CD1c-positive myeloid dendritic cell (primary cell): ENCODE measurements around the gene TAS2R60.
A peak's percentile ranks its signal among the peaks of the same experiment; 100 is the strongest.
"Not testable (repeated sequence)": the region's sequence is repeated elsewhere in the genome, so short reads cannot be mapped to it uniquely, and the experiment has no call there.

Experiments
- DNase-seq: peaks from one replicate; pipeline ENCODE4 v3.0.0-alpha.2; 2016; ENCODE audit errors: extremely low spot score

Gene TAS2R60, protein sequence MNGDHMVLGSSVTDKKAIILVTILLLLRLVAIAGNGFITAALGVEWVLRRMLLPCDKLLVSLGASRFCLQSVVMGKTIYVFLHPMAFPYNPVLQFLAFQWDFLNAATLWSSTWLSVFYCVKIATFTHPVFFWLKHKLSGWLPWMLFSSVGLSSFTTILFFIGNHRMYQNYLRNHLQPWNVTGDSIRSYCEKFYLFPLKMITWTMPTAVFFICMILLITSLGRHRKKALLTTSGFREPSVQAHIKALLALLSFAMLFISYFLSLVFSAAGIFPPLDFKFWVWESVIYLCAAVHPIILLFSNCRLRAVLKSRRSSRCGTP

DNA sequence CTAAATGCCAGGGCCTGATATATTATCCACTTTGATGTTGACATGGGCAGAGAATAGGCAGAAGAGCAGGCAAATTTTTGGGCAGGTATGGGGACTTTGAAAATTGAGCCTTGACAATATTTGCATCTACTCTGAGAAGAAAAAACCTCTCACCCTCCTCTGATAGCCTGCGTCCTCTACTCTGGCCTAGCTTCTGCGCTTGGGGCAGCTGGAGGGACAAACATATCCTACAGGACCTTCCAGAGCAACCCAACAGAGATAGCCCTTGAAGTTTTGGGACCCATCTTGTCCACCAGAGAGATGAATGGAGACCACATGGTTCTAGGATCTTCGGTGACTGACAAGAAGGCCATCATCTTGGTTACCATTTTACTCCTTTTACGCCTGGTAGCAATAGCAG is at the start of gene TAS2R60:
TSS of gene TAS2R60 (plus strand) at position 301 of the 400 bp plus-strand sequence. CDS start at position 301, 0 bp downstream.
- DNase-seq, result no peak

- no peak for DNase-seq
These were observed 49.2 kb upstream of the TAS2R60 start for GRCh38 chr7:143394068-143394467.

- no peak for DNase-seq
These were observed 48.5 kb upstream of the TAS2R60 start for GRCh38 chr7:143394777-143395176.

- peak; percentile 52 for DNase-seq
These were observed 47.8 kb upstream of the TAS2R60 start for GRCh38 chr7:143395187-143396149.

GRCh38 chr7:143396182-143396581 is 47.1 kb upstream of the TAS2R60 start:
- no peak for DNase-seq

DNA sequence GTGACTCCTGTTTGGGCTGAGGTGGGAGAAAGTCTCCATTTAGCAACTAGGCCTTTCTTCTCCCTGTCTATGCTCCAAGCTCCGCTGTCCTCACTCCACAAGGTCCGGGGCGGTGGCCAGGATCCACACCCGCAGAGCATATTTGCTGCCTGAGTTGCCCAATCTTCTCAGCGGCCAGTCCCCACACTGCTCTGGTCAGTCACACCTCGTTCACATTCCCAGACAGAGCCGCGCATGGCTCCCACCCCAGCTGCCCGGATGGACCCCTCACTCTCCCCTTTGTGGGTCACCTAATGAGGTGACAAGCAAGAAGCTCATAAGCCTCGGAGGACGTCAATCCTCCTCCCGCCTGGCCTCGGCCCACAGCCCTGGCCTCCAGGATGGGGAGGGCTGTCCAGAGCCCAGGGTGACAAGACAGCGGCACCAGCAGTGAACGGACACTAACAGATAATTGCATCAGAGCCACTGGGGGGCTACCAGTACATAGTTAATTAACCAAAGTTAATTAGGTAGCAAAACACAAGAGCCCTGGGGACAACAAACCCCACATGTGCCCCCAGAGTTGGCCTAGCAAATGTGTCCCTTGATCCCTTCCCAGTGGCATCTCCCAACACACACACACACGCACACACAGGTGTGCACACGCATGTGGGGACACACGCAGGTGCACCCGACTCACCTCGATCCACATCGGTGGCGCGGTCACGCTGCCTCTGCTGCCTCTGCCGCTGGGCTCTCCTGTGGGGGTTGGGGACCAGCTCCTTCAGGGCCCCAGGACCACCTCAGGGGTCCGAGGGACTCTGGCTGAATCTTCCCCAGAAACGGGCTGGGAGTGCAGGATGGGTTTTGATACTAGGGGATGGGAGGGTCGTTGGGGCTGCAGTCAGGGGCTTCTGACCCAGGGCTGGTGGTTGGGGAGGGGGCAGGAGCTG is 46.4 kb upstream of the TAS2R60 start:
- no peak for DNase-seq

GRCh38 chr7:143397710-143398530 is 45.3 kb upstream of the TAS2R60 start:
- DNase-seq, result no peak

DNA sequence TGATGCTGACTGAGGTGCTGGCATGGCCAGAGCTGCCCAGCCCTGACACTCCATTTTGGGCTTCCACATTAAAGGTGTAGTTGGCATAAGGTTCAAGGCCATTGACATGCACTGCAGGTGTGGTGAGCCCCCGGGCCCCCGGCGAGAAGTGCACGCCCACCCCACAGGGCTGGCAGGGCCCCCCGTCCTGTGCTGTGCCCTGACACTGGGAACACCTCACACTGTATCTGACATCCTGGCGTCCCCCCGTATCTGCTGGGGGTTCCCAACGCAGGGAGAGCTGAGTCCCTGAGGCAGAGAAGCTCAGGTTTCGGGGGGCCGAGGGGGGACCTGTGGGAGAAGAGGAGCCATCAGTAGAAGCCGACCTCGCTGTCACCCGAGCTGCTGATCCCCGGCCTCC is 44.6 kb upstream of the TAS2R60 start:
- no peak for DNase-seq

- DNase-seq, result no peak
These were observed 44.1 kb upstream of the TAS2R60 start for GRCh38 chr7:143399151-143399550.

- no peak for DNase-seq
These were observed 43.6 kb upstream of the TAS2R60 start for GRCh38 chr7:143399642-143400041.

DNA sequence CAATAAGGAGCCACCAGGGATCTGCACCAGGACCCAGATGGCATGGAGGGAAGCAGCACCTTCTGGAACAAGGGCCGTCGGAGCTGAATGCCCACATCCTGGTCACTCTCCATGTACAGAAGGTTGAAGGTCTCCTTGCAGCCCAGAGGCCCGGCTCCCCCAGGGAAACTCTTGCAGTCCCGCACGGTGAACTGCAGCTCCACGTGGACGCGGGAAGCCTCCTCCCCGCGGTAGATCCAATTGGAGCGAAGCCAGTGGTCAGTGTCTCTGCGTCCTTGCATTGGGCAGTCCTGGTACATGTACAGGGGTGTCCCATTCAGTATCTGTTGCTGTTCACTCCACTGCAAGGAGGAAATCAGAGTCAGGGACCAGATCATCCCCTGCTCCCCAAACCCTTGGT is 42.0 kb upstream of the TAS2R60 start:
- no peak for DNase-seq

GRCh38 chr7:143402233-143402632 is 41.0 kb upstream of the TAS2R60 start:
- DNase-seq, result not testable (repeated sequence)

DNA sequence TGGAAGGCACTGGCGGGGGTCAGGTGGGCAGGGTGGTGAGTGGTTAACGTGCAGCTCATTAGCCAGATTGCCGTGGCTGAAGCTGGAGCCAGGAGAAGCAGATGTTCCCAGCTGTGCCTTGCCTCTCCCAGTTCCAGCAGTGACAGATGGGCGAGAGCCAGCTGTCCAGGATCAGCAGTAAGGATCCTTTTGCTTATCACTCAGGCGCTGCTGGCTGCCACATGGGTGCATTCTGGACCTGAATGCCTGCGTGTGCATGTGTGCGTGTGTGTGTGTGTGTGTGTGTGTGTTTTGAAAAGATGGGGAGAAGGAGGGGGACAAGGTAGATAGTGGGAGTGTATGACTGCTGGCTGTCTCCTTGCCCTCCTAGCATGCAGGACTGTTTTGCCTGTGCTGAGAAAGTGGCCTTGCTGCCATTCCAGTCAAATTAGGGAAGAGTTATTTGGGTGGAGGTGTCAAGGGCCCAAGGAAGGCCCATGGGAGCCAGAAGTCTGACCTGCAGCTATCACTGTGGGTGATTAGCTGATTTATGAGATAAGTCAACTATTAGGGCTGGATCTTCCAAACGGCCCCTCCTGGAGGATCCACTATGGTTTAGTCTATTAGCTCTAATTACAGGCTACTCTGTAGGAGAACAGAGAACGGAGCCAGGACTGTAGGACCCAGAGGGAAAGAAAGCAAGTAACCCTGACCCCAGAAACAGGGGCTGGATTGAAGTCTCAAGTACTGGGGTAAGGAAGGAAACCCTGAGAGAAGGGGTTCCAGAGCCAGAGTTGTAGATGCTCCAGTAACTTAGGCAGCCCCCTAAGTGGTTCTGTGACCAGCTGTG is 37.9 kb upstream of the TAS2R60 start:
- DNase-seq, result no peak

- DNase-seq, result no peak
These were observed 37.3 kb upstream of the TAS2R60 start for GRCh38 chr7:143406002-143406357.

GRCh38 chr7:143407287-143408251 is 35.7 kb upstream of the TAS2R60 start:
- peak; percentile 28 for DNase-seq

GRCh38 chr7:143408252-143408685 is 35.0 kb upstream of the TAS2R60 start:
- DNase-seq, result no peak

DNA sequence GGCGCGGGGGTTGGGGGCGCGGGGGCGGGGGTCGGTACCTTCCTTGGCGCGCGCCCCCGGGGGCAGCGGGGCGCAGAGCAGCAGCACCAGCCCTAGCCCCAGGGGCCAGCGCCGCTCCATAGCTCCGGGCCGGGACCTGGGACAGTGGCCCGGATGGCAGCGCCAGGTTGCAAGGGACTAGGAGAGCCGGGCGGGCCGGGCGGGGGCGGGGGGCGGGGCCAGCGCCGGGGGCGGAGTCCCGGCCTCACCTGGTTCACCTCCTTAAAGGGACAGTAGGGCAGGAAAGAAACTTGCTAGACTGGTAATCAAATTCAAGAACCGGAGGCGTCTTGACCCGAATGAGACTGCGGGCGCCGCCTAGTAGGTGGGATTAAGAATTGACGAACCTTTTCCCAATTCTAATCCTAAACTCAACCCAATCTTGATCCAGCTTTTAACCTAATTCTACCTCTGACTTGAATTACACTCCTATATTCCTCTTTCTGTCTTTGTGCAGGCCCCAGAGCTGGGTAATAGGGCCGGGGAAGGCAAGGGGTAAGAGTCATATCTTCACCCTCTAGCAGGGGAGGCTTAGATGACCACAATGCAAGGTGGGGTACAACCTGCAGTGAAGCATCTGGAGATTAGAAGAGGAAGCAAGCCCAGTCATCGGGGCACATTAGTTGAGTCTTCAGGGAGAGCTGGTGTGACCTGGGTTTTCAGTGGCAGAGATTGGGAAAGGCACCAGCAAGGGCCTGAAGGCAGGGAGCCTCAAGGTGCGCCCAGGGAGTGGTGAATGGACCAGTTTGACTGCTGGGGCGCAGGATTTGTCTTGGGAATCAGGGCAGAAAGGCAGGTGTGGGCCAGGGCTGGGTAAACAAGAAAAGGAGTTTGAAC is 34.3 kb upstream of the TAS2R60 start, which contains the start of gene EPHA1:
TSS of gene EPHA1 (minus strand) at position 171 of the 876 bp plus-strand sequence. CDS start at position 120, 51 bp downstream.
- DNase-seq, result peak; percentile 32
